Stimulated activated CD8-positive, alpha-beta memory T cell treated with anti-CD3 and anti-CD28 coated beads, Interleukin-12 subunit alpha, Interleukin-12 subunit beta, amount 100 ng/mL, for 24 hours (primary cell): ENCODE measurements around the gene UBE2V1.
A peak's percentile ranks its signal among the peaks of the same experiment; 100 is the strongest.
"Not testable (repeated sequence)": the region's sequence is repeated elsewhere in the genome, so short reads cannot be mapped to it uniquely, and the experiment has no call there.

ENCODE experiments used
- DNase-seq: peaks from one replicate; pipeline ENCODE4 v3.0.0-alpha.2; 2020; ENCODE audit errors: extremely low read depth

Gene UBE2V1

DNA sequence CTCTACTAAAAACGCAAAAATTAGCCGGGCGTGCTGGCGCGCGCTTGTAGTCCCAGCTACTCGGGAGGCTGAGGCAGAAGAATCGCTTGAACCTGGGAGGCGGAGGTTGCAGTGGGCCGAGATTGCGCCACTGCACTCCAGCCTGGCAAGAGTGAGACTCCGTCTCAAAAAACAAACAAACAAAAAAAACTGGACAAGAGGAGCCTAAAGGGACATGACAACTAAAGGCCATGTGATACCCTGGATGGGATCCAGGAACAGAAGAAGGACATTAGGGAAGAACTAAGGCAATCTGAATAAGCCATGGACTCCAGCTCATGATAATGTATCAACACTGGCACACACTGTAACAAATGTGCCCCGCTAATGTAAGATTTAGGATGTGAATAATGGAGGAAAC lies 24.8 kb upstream of the UBE2V1 start:
- not testable (repeated sequence) for DNase-seq

DNA sequence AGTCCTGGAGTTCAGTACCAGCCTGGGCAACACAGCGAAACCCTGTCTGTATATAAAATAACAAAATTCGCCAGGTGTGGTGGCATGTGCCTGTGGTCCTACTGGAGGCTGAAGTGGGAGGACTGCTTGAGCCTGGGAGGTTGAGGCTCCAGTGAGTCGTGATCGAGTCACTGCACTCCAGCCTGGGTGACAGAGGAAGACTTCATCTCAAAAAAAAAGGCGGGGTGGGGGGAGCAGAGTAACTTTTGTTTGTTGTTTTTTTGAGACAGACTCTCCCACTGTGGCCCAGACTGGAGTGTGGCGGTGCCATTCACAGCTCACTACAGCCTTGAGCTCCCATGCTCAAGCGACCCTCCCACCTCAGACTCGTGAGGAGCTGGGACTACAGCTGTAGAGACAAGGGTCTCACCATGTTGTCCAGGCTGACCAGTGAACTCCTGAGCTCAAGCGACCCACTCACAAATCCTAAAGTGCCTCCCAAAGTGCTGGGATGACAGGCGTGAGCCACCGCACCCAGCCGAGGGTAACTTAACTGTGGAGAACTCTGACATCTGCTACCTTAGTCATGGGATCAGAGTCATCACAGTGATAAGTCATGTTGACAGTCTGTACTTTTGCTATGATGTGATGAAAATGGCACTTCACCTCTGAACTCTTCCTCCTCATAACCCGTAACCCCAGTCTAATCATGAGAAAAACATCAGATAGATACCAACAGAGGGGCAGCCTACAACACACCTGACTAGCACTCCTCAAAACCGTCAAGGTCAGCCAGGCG lies 24.1 kb upstream of the UBE2V1 start:
- no peak for DNase-seq

DNA sequence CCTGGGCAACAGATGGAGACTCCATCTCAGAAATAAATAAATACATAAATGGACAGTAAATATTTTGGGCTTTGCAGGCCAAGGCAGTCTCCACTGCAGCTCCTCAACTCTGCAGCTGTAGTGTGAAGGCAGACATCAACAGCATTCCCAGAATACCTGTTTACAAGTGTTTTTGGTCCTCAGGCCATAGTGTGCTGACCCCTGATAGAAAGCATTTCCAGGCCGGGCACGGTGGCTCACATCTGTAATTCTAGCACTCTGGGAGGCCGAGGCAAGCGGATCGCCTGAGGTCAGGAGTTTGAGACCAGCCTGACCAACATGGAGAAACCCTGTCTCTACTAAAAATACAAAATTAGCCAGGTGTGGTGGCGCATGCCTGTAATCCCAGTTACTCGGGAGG lies 22.2 kb upstream of the UBE2V1 start:
- not testable (repeated sequence) for DNase-seq

DNA sequence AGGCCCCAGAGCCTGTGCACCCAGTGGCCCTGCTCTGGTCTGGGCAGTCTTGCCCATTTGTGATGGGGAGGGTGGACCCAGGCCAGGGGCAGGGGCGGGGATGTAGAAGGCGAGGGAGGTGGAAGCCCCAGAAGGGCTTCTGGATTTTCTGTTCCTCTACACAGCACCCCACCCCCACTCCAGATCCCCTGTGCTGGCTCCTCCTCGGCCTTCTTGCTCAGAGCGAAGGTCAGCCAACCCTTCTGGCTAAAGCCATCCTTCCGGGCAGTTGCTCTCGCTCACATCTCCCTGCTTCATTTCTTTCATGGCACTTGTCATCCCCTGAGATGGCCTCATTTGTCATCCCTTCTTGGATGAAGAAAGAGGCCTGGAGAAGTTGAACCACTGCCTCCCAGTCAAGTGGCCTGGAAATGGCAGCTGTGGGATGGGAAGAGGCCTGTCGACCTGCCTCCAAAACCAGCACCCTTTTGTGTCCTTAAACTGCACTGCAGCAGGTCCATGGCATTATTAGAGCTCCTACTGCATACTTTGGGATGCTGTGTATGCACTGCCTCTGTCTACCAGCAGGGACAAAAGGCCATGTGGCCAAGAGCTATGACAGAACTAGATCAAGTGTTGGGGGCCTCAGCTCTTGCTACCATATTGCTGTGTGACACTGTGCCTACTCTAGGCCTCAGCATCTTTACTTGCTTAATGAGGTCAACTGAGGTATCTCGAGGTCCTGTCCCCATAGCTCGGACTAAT lies 20.7 kb upstream of the UBE2V1 start:
- no peak for DNase-seq

DNA sequence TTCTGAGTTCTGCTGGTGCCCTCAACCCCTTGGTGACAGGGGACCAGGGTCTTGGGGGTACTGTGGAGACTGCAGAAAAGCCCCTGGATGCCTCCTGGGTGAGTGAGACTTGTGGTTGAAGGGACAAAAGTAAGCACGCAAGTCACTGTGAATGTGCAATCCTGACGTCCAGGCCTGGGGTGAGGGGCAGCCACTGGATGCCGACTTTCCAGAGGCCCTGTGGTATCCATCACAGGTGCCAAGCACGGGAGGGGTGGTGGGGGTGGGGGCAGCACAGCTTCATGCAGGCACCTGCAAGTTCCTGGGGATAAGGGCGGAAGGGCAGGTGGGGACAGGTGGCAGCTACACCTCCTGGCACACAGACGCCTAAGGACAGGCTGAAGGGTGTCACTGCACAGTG lies 20.1 kb upstream of the UBE2V1 start:
- no peak for DNase-seq

DNA sequence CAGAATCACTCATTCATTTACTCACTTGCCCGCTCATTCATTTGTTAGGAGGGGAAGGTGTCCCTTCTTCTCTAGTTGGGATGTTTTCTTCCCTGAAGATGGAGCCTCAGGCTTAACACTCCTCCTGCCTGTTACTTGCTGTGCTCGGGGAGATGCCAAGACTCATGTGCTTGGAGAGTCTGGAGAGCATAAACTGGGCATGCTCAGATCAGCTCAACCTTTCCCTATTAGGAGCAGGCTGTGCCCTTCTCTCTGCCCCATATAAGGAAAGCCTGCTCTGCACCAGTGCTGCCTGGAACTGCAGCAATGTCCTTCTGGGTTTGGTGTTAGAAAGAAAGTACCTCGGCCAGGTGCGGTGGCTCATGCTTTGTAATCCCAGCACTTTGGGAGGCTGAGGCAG lies 18.0 kb upstream of the UBE2V1 start:
- DNase-seq, result no peak

DNA sequence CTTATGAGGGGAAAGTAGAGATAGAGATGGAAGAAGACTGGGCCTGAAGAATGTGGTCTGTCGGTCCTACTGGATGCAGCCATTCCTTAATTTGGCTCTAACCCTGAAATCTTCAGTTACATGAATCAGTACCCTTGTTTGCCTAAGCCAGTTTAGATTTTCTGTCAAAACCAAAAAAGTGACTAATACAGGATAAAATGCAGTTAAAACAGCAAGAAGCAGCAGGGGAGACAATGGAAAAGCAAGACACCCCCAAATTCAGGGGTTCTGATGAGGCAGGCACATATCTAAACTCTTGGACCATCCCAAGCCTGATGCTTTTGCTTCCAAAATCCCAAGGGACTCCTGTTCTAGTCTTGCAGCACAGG lies 17.4 kb upstream of the UBE2V1 start:
- no peak for DNase-seq

DNA sequence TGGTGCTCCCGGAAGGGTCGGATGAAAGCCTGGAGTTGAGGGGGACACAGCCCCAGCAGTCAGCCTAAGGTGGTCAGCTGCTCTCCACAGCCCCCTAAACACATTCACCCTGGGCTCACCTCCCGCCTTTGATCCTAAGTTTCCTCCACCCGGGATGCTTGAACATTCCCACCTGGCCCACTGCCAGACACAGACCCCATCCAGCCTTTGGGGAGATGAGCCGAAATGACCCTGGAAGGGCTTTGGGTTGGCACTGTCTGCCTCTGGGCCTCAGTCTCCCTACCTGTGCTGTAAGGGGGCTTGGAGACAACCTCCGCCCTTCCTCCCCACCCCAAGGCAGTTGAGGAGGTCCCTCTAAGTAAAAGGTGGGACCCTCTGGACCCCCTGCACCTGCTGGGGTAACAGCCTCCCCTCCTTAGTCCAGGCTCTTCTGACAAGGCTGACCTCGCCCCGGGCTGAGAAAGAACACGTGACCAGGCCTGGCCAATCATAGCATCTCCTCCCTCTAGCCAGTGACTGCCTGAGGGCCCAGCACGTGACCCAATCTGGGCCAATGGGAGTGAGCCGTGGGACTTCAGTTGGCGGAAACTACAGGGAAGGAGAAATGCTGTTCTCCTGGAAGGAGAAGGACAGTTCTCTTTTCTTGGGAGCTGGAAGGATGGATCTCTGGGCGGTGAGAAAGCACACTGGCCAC lies 16.9 kb upstream of the UBE2V1 start:
- DNase-seq, result no peak

DNA sequence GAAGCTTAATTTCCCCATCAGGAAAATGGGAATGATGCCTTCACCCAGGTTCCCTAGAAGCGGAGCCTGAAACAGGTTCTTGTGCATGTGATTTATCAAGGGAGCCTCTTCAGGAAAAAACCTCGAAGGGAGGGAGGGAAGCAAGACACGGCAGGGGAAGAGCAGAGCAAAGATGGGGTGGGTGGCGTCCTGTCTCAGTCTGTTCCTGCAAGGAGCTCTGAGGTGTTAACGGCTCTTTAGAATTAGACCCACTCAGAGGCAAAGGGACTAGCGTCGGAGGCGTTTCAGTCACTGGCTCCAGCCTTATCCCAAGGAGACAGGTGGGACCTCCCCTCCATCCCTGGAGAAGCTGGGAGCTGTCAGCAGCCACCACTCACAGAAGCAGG lies 15.6 kb upstream of the UBE2V1 start:
- no peak for DNase-seq

DNA sequence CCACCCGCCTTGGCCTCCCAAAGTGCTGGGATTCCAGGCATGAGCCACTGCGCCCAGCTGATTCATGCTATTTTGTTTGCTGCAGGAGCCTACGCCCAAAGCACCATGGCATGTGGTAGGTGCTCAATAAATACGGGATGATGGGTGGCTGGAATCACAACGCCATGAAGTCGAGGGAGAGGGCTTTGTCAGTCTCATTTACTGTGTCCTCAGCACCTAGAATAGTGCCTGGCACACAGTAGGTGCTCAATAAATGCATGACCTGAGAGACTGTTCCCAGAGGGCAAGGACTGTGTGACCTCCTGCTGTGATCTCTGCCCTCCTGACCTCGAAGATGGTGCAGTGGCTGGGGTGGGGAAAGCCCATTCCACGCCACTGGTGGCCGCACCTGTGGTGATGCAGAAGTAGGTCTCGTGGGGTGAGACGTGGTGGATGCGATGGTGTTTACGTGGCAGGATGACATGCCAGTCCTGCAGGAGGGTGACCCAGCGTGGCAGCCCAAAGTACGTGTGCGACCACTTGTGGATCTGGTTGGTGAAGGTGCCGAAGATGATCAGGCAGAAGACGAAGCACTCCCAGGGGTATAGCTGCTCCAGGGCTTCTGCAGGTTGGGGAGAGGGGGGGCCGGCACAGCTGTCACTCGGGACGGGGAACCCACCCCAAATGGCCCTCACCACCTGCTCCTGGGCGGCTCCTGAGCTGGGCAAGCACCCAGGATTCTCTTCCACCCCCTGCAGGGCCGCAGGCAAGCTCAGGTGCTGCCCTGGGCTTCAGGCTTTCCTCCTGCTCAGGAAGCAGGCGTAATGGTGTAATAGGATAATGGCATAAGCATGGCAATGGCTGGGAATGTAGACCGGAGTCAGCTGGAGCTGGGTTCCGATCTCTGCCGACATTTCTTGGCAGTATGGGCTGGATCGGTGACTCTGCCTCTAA lies 14.9 kb upstream of the UBE2V1 start:
- no peak for DNase-seq

DNA sequence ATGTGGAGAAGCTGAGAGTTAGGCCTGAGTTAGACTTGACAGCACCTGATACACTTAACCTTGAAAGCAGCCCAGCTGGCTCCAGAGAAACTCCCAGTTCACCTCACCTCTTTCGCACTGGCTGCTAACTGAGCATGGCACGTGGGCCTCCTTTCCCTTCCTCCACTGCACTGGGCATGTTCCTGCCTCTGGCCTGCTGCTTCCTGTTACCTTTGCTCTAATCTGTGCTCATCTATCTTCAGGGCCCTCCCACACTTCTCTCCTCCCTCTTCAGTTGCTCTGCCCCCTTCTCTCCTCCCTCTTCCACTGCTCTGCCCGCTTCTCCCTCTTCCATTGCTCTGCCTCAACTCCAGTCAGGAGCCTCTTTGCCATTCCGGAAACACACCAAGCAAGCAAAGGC lies 13.7 kb upstream of the UBE2V1 start:
- no peak for DNase-seq

DNA sequence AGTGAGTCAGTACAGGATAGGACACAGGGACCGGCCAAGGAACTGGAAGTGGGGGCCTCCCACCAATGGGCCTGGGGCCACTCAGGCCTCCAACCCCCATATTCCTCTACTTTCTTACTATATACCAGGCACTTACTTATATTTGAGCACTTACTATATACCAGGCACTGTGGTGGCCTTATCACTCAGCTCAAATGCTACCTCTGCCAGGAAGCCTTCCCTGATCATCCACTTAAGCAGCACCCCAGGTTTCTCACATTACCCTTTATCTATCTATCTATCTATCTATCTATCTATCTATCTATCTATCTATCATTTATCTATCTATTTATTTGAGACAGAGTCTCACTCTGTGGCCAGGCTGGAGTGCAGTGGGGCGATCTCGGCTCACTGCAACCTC lies 12.3 kb upstream of the UBE2V1 start:
- DNase-seq, result no peak

DNA sequence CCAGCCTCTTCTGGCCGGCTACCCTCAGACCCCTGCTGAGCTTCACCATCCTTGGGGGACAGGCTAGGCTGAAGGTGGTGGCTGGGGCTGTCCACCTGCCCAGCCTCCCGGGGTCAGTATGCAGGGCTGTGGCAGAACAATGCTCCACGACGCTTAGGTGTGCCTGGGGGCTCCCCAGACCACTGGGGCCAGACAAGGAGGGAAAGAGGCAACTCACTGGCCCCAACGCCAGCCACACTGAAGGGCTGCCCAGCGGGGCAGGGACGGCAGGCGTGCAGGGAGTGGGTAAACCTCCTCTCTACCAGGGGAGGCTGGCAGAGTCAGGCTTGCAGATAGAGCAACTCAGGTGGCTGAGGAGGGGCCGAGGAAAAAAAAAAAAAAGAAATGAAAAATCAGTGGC lies 11.5 kb upstream of the UBE2V1 start:
- DNase-seq, result no peak

DNA sequence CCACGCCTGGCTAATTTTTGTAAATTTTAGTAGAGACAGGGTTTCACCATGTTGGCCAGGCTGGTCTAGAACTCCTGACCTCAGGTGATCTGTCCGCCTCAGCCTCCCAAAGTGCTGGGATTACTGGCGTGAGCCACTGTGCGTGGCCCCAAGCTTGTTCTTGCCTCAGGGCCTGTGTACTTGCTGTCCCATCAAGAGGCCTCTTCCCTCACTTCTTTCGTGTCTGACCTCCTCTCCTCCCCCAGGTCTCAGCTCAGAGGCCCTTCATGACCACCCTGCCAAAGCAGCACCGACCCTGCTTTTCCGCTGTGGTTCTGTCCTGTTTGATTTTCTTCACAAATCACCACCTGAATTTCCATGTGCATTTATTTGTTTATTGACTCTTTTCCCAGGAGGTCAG lies 10.5 kb upstream of the UBE2V1 start:
- DNase-seq, result no peak

DNA sequence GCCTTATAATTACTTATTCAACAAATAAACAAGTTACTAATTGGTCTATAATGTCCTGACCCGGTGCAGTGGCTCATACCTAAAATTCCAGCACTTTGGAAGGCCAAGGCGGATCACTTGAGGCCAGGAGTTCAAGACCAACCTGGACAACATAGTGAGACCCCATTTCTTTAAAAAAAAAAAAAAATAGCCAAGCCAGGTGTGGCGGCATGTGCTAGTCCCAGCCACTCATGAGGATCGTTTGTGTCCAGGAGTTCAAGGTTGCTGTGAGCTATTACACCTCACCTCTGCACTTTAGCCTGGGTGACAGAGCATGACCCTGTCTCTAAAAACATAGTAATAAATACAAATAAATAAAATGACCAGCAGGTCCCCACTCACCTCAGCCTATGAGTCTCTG lies 9.8 kb upstream of the UBE2V1 start:
- no peak for DNase-seq

DNA sequence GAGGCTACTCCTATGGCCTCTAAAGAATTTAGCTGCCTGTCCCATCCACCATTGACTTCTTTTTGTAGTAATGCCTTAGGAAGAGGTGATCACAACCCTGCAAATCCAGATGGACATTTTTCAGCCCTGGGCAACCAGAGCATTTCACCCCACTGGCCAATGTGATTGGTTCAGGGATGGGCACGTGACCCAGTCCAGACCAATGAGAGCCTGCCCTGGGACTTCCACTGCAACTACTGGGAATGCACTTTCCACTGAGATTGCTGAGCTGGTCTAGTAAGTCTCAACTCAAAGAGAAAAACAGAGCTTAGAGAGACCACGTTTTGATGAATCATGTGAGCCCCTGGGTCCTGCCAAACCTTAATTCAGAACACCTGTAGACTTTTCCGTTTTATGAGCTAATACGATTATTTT lies 8.9 kb upstream of the UBE2V1 start:
- DNase-seq, result no peak

DNA sequence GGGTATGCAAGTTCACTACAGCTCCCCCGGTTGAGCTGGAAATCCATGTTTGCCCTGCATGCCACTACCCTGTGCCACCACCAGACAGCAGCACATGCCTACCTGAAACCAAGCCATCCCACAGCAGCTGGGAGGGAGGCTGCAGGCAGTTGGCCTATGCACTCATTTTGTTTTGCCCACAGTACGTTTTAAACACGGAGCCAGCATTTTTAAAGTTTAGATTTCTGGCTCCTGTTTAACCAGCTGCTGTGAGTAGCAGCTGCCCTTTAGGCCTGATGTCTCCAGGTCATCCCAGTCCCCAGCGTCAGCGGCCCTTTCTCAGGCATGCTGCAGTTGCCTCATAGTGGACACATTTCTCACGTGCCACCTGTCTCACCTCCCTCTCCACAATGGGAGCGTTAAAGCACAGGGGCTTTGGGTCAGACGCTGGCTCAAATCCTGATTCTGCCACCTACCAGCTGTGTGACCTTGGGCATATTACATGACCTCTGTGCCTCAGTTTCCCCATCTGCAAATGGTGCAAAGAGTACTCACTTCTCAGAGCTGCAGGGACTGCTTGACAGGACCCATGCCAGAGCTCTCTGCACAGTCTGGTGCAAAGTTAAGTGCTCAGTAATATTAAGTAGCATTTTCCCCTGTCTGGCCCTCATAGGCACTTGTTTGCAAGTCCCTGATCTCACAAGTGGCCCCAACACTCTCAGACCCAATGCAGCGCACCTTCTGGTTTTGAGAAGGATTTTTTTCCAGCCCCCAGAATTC lies 8.2 kb upstream of the UBE2V1 start:
- DNase-seq, result no peak

DNA sequence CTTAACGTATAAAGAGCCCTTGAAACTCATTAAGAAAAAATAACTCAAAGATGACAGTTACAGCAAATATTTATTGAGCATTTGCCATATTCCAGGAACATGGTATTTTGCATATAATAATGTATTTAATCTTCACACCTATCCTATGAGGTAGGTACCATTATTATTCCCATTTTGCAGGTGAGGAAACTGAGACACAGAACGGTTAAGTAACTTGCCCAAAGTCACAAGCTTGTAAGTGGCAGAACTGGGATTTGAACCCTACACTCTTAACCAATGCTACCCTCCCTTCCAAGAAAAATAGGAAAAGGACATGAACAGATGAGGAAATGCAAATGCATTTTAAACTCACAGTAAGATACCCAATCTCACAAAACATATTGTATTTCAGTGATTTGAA lies 5.3 kb upstream of the UBE2V1 start:
- DNase-seq, result no peak

DNA sequence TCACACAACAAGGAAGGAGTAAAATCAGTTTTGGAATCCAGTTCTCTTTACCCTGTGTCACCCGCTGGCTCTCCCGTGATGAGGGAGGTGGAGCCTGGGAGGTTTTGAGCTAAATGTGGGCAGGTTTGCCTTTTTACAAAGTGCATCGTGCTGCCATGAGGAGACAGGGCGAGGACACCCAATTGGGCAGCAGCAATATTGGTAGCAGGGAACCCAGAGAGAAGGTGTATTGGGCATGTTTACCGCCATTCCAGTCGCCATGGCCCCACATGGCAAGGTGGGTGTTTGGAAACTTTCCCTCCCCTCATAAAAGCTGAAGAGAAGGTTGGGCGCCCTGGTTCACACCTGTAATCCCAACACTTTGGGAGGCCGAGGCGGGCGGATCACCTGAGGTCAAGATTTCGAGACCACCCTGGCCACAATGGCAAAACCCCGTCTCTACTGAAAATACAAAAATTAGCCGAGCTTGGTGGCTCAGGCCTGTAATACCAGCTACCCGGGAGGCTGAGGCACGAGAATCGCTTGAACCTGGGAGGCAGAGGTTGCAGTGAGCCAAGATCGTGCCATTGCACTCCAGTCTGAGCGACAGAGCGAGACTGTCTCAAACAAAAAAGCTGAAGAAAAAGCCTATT lies 3.5 kb upstream of the UBE2V1 start:
- no peak for DNase-seq

DNA sequence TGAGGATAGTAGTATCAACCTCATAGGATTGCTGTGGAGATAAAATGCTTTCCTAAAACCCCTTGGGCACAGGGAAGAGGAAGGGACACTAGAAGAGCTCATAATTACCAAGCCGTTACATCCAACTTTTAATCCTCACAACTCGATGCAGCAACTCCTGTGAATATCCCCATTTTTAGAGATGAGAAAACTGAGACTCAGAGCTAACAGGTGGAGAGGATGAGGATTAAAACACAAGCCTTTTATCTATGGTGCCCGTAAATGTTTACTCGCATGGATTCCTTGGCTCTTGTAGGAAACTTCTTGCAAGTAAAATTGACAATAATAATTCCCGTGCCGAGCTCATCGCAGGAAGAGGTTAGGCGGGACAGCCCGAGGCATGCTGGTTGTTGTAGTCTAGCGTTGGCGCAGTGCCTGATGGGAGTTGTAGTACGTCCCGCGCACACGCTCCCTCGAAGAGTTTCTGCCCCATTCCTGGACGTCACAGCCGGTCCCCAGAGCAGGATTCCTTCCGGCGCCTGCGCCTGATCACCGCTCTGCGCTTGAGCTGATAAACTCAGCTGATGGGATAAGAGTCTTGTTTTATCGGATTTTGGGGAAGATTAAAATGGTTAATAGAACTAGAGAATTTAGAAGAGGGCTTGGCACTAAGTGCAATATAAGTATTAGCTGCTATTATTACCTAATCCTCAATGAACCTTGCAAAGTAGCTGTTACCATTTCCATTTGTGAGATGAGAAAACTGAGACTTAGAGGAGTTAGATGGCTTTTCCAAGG lies 2.8 kb upstream of the UBE2V1 start:
- peak; percentile 76 for DNase-seq
